ENCODE data around the gene CRHR1.

CRHR1 gene

GRCh38 chr17:45874151-45874550, 90.0 kb downstream of the CRHR1 start:
- no peak overlapping the region for H3K27ac ChIP-seq (replicated peaks)
- H3K27me3 ChIP-seq (ENCODE audit: insufficient read depth, poor library complexity, severe bottlenecking): no peaks in the 10 kb centered on the region
- no peak overlapping the region for H3K4me3 ChIP-seq (replicated peaks; ENCODE audit: insufficient read depth, low read length)
- DNase-seq (ENCODE audit: low read depth in 1 of 2, low spot score in 1 of 2): no peak
- no peak for TF ChIP-seq CTCF (IDR thresholded peaks at IDR 0.05; ENCODE audit: insufficient read depth, low read length)
- no peak for TF ChIP-seq REST (IDR thresholded peaks at IDR 0.05; ENCODE audit: insufficient replicate concordance, low read depth)
- no peak for TF ChIP-seq POLR2AphosphoS5 (IDR thresholded peaks at IDR 0.05; ENCODE audit: low read depth)
- TF ChIP-seq SPI1 (IDR thresholded peaks at IDR 0.05; ENCODE audit: borderline replicate concordance, low read depth): no peak

DNA sequence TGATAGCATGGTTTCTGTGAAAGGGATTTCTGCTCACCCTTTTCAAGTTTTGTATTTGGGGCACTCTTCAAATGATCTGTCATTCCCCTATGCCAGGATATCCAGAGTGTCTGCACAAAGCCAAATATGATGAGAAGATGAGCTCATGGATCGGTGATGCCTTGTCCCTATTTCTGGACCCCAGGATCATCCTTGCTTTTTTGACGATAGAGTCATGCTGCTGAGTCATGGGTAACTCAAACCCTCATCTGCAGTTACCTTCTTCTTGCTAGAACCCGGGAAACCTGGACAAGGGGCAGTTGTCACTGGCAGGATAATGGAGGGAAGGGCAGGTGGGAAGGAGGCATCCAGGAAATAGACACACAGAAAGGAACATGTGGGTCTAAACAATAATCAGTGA, 92.4 kb downstream of the CRHR1 start:
- Histone ChIP-seq H3K4me3 (replicated peaks; ENCODE audit: insufficient read depth, low read length) (no peak overlapping the region), H3K27me3 (ENCODE audit: insufficient read depth, poor library complexity, severe bottlenecking) (no peaks in the 10 kb centered on the region), H3K27ac (replicated peaks) (no peak overlapping the region)
- DNase-seq (ENCODE audit: low read depth in 1 of 2, low spot score in 1 of 2): no peak
- TF ChIP-seq GABPA (IDR thresholded peaks at IDR 0.05; ENCODE audit: low read depth) (no peak), CTCF (IDR thresholded peaks at IDR 0.05; ENCODE audit: insufficient read depth, low read length) (no peak), POLR2AphosphoS5 (IDR thresholded peaks at IDR 0.05; ENCODE audit: low read depth) (no peak), SPI1 (IDR thresholded peaks at IDR 0.05; ENCODE audit: borderline replicate concordance, low read depth) (no peak), REST (IDR thresholded peaks at IDR 0.05; ENCODE audit: insufficient replicate concordance, low read depth) (no peak)

- Histone ChIP-seq H3K4me3 (replicated peaks; ENCODE audit: insufficient read depth, low read length) (no peak overlapping the region), H3K27ac (replicated peaks) (no peak overlapping the region), H3K27me3 (ENCODE audit: insufficient read depth, poor library complexity, severe bottlenecking) (no peaks in the 10 kb centered on the region)
- DNase-seq (ENCODE audit: low read depth in 1 of 2, low spot score in 1 of 2): no peak
- TF ChIP-seq CTCF (IDR thresholded peaks at IDR 0.05; ENCODE audit: insufficient read depth, low read length) (no peak), POLR2AphosphoS5 (IDR thresholded peaks at IDR 0.05; ENCODE audit: low read depth) (no peak), SPI1 (IDR thresholded peaks at IDR 0.05; ENCODE audit: borderline replicate concordance, low read depth) (no peak), REST (IDR thresholded peaks at IDR 0.05; ENCODE audit: insufficient replicate concordance, low read depth) (no peak), GABPA (IDR thresholded peaks at IDR 0.05; ENCODE audit: low read depth) (no peak)
Measured at GRCh38 chr17:45877467-45877866, 93.3 kb downstream of the CRHR1 start.

All from HL-60 (cell line).